ENCODE results near the gene STX19.

DNA sequence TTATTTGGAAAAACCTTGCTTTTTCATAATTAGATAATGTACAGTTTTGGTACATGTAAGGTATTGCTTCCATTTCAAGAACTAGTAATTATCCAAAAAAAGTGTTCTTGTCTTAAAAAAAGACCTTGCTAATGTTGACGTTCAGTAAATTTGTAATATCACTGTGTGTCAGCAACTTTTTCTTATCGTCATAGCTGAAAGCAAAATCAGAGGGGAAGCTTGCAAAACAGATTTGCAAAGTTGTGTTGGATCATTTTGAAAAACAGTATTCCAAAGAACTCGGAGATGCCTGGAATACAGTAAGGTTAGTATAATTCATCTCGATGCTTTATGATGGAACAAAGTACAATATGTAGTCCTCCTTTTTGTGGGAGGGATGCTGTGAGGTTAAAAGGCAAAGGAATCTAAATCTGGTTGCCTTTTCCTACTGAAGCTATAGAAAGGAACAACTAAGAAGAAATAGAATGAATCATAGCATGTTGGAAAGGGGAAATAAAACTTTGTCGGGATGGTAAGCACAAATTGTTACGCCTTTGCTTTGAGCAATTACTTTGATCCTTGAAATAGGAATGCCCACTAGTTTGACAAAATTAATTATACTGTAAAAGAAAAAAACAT lies 36.0 kb upstream of the STX19 start:
- TF ChIP-seq CTCF (IDR thresholded peaks at IDR 0.05) (no peak), POLR2A (IDR thresholded peaks at IDR 0.05) (no peak)
